GM21447 (cell line): ENCODE data around the gene PRCC.
A peak's percentile ranks its signal among the peaks of the same experiment; 100 is the strongest.

Experiments used
- ATAC-seq: cut with Tn5 transposase; IDR thresholded peaks from one replicate; pipeline ENCODE4 v1.9.1; 2021; ENCODE audit not compliant: unreplicated experiment

PRCC gene, protein sequence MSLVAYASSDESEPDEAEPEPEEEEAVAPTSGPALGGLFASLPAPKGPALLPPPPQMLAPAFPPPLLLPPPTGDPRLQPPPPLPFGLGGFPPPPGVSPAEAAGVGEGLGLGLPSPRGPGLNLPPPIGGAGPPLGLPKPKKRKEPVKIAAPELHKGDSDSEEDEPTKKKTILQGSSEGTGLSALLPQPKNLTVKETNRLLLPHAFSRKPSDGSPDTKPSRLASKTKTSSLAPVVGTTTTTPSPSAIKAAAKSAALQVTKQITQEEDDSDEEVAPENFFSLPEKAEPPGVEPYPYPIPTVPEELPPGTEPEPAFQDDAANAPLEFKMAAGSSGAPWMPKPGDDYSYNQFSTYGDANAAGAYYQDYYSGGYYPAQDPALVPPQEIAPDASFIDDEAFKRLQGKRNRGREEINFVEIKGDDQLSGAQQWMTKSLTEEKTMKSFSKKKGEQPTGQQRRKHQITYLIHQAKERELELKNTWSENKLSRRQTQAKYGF

GRCh38 chr1:156767101-156767878, at the start of gene PRCC:
Gene PRCC (plus strand): TSS chr1:156767535. CDS start chr1:156767772, 237 bp downstream.
- ATAC-seq, result peak; percentile 92

DNA sequence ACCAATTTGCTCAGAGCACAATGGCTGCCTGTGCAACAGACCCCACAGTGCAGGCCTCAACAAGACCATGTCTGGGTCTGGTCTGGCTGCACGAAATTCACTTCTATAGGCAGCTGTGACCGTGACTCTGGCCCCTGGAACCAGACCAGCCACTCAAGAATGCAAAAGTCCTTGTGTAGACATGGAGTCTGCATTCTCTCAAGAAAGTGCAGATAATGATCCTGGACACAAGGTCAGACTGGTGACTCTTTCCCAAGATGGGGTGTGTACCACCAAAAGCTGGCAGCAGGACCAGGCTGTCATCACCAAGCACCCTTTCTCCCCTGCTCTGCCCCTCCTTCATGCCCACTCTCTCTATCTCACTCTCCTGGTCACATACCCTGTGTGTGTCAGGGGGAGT, 46.2 kb upstream of the PRCC start:
- ATAC-seq, result no peak

- no peak for ATAC-seq
Measured at GRCh38 chr1:156721535-156721934, 45.8 kb upstream of the PRCC start.

GRCh38 chr1:156725683-156726280, 41.6 kb upstream of the PRCC start:
- ATAC-seq, result peak; percentile 35

- no peak for ATAC-seq
Measured at GRCh38 chr1:156726549-156727226, 40.6 kb upstream of the PRCC start.

DNA sequence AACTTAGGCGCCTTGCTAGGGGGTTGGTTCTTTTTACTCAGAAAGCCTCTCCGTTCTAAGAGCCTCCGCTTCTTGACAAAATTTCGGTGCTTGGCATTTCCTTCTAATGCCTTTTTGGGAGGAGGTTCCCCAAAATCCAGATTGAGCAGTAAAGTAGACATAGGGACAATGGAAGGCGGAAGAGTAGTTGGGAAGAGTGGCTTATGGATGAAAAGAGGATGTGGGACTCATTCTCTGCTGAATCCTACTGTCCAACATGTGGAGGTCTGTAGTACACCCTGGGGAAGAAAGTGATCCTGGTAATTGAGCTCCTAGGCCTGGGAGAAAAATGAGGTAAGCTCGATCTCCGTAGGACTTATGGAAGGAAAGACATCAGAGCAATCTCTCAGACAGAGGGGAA, 39.8 kb upstream of the PRCC start:
- no peak for ATAC-seq

DNA sequence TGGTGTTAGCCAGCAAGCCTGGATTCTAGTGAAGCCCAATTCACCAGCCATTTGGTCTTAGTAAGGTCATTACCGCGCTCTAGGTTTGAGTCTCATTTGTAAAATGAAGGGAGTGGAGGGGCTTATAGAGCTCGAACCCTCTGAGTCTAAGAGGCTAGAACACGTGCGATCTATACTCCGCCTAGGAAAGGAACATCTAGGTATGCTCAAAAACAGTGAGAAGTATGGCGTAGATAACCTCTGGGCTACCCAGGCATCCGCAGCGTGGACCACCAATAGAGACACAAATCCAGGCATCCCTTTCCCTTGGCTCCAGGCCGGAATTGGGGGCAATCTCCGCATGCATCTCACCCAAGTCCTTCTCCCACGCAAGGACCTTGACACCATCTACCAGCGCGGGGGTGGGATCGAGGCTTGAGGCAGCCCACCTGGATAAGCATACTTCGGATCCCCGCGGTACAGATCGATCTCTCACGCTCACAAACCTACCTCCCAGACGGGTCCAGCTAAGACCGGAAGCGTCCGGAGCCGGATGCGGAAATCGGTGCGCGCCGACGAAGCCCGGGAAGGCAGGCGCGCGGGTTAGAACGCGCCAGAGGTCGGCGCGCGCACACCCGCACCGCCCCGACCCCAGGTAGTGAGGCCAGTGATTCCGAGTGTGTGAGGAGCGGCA, 39.3 kb upstream of the PRCC start, which contains the start of gene METTL25B:
TSS of gene METTL25B (plus strand) at position 544 of the 673 bp plus-strand sequence. CDS start 636 bp downstream, outside the sequence.
- ATAC-seq, result peak; percentile 51

- ATAC-seq, result peak; percentile 87
Measured at GRCh38 chr1:156728599-156729462, 38.5 kb upstream of the PRCC start, which contains the start of gene ISG20L2. Gene ISG20L2 (minus strand): TSS chr1:156728766. CDS start chr1:156727652, 1,114 bp downstream.

DNA sequence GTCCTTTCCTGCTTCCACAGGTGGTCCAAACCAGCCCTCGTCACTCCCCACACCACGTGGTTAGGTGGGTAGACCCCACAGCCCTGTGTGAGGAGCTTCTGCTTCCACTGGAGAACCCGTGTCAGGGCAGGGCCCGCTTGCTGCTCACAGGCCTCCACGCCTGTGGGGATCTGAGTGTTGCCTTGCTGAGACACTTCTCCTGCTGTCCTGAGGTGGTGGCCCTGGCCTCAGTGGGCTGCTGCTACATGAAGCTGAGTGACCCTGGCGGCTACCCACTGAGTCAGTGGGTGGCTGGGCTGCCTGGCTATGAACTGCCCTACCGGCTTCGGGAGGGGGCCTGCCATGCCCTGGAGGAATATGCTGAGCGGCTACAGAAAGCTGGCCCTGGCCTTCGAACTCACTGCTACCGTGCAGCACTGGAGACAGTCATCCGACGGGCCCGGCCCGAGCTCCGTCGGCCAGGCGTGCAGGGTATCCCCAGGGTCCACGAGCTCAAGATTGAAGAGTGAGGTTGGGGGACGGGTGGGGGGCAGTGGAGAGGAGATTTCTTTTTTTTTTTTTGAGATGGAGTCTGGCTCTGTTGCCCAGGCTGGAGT, 33.2 kb upstream of the PRCC start:
- ATAC-seq, result no peak

- no peak for ATAC-seq
Measured at GRCh38 chr1:156738407-156738806, 28.9 kb upstream of the PRCC start.

DNA sequence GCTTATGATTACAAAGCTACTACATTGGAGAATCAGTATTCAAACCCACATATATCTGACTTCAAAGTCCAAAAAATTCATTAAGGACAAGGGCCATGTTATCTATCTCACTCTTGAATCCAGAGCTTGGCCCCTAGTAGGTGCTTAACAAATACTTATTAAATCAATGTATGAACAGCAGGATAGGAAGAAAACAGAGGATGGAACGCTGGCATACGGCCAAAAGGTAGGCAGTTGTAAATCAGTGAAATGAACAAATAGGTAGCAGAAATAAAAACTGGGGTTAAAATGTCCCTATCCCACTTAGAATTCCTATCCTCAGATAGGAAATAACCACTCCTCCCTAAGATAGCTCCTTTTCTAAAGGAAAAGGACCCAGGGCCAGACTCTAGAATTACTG, 28.4 kb upstream of the PRCC start:
- ATAC-seq, result no peak

- ATAC-seq, result no peak
Measured at GRCh38 chr1:156740237-156740740, 27.0 kb upstream of the PRCC start.

- peak; percentile 82 for ATAC-seq
Measured at GRCh38 chr1:156740741-156741480, 26.4 kb upstream of the PRCC start, which contains the start of gene MRPL24. Gene MRPL24 (minus strand): TSS chr1:156741088. CDS start chr1:156738704, 2,384 bp downstream.

DNA sequence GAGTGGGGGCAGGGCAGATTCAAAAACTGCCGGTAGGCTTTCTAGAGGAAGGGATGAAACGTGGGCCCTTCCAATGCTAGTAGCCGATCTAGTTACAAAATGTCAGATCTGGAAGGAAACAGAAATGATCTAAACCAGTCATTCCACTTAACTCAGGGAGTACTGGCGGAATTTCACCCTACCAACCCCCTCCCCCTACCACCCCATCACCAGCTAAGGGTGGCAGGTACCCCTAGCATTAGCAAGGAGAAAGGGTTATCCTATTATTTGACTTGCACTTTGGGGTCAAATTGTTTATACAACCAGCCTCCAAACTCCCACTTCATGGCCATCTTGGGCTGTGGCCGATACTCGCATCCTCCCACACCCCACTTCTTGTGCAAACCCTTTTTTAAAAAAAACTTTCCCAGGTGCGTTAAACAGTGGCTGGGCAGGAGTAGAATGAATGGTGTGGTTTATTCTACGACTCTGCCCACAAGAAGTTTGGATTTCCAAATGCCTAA, 25.8 kb upstream of the PRCC start:
- no peak for ATAC-seq

DNA sequence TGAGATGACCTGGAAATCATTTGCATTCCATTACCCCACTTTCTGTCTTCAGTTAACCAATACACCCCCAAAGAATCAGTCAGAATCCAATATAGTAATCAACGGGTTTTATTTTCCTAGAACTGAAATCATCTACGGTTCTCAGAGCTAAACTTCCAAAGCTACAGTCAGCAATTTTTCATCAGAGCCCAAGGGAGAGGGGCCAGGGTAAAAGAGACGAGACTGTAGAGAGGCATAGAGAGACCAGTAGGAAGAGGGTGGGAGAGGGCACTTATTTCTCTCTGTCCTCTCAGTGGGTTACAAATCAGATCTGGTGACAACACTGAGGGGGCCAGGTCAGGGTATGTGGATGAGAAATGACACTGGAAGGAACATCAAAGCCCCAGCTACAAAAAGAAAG, 25.3 kb upstream of the PRCC start:
- no peak for ATAC-seq

GRCh38 chr1:156742801-156743200, 24.5 kb upstream of the PRCC start:
- no peak for ATAC-seq
